PFSK-1 (cell line): Measurements from ENCODE around the gene TCF12.

Experiments
- POLR2AphosphoS5 ChIP-seq: IDR thresholded peaks from 2 replicates; pipeline ENCODE4 v1.6.1; 2012; ENCODE audit warnings: low read depth, mild to moderate bottlenecking, control low read depth, low read length, moderate library complexity
- TAF1 ChIP-seq: IDR thresholded peaks from 2 replicates; pipeline ENCODE4 v1.6.1; 2012; ENCODE audit warnings: low read length, control low read depth, borderline replicate concordance; ENCODE audit not compliant: insufficient read depth
- TF ChIP-seq, protein P1 (sequence below), 2 experiments: IDR thresholded peaks; 2 replicates each; pipeline versions ENCODE4 v1.6.1 to v1.8.0; 2011 to 2012; ENCODE audit warnings: low read depth in 2 of 2, low read length in 2 of 2, control low read depth in 1 of 2, inconsistent platforms in 1 of 2, mild to moderate bottlenecking in 1 of 2, moderate library complexity in 1 of 2; ENCODE audit not compliant: insufficient read depth in 1 of 2

- TF ChIP-seq, protein P1, sequence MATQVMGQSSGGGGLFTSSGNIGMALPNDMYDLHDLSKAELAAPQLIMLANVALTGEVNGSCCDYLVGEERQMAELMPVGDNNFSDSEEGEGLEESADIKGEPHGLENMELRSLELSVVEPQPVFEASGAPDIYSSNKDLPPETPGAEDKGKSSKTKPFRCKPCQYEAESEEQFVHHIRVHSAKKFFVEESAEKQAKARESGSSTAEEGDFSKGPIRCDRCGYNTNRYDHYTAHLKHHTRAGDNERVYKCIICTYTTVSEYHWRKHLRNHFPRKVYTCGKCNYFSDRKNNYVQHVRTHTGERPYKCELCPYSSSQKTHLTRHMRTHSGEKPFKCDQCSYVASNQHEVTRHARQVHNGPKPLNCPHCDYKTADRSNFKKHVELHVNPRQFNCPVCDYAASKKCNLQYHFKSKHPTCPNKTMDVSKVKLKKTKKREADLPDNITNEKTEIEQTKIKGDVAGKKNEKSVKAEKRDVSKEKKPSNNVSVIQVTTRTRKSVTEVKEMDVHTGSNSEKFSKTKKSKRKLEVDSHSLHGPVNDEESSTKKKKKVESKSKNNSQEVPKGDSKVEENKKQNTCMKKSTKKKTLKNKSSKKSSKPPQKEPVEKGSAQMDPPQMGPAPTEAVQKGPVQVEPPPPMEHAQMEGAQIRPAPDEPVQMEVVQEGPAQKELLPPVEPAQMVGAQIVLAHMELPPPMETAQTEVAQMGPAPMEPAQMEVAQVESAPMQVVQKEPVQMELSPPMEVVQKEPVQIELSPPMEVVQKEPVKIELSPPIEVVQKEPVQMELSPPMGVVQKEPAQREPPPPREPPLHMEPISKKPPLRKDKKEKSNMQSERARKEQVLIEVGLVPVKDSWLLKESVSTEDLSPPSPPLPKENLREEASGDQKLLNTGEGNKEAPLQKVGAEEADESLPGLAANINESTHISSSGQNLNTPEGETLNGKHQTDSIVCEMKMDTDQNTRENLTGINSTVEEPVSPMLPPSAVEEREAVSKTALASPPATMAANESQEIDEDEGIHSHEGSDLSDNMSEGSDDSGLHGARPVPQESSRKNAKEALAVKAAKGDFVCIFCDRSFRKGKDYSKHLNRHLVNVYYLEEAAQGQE (IDR thresholded peaks at IDR 0.05; ENCODE audit: insufficient read depth in 1 of 2, low read depth in 2 of 2, low read length in 2 of 2) = no peak
- TF ChIP-seq POLR2AphosphoS5 (no peak; the same call in 1 of the 2 replicates), TAF1 (no peak)
Observed at GRCh38 chr15:57306161-57306943, 387.9 kb downstream of the TCF12 start.
